Stimulated activated CD8-positive, alpha-beta memory T cell treated with anti-CD3 and anti-CD28 coated beads, Interleukin-2, amount 100 ng/mL, for 1 hour (primary cell): ENCODE results near the gene MAPK4.
"Not testable (repeated sequence)": the region's sequence is repeated elsewhere in the genome, so short reads cannot be mapped to it uniquely, and the experiment has no call there.

Source experiments
- DNase-seq, 2 donors: peaks; one replicate each; pipeline ENCODE4 v3.0.0-alpha.2; 2020; ENCODE audit warnings: low read depth in 2 of 2

The MAPK4 gene

DNA sequence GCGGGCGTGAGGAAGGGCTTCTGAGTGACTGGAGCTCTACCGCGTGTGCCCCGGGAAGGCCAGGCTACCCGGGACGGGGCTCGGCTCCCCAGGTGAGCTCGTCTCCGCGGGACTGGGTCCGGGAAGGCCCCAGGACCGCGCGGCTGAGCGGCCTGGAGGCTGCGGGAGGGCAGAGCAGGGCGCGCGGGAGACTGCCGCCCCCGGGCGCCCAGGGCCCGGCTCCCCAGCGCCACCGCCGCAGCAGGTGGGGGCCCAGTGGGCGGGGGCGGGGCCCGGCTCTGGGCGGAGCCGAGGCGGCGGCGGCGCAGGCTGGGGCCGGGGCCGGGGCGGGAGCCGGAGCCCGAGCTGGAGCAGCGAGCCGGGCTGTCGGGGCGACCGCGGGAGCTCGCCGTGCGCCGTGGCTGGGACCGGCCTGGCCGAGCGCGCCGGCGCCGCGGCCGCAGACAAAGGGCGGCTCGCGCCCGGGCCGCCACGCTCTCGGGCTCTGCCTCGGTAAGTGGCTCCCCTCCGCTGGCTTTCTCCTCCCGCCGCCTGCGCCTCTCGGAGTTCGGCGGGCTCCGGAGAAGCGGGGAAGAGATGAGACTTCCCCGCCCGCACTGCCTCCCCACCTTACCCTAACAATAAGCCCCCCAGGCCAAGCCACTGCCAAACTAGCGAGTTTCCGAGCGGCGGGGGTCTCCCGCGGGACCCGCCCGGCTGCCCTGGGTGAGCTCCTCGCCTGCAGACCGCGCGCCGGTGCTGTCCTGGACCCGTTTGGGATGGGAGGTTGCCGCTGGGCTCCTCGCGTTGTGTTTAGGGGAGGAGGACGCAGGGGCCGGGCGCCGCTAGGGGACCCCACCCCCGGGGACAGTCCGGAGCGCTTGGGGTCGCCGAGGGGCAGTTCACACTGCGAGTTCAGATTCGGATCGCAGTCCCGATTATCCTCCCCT lies at the start of gene MAPK4:
Gene MAPK4, plus strand, starts transcription at position 336 of the 929 bp plus-strand sequence. CDS start 103,872 bp downstream, outside the sequence.
- DNase-seq, result no peak

DNA sequence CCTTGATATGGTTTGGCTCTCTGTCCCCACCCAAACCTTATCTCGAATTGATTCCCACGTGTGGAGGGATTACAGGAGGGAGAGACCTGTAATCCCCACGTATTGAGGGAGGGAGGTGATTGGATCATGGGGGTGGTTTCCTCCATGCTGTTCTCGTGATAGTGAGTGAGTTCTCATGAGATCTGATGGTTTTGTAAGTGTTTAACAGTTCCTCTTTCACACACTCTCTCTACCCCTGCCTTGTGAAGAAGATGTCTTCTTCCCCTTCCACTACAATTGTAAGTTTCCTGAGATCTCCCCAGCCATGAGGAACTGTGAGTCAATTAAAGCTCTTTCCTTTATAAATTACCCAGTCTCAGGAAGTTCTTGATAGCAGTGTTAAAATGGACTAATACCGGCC lies 42.6 kb upstream of the MAPK4 start:
- not testable (repeated sequence) for DNase-seq

DNA sequence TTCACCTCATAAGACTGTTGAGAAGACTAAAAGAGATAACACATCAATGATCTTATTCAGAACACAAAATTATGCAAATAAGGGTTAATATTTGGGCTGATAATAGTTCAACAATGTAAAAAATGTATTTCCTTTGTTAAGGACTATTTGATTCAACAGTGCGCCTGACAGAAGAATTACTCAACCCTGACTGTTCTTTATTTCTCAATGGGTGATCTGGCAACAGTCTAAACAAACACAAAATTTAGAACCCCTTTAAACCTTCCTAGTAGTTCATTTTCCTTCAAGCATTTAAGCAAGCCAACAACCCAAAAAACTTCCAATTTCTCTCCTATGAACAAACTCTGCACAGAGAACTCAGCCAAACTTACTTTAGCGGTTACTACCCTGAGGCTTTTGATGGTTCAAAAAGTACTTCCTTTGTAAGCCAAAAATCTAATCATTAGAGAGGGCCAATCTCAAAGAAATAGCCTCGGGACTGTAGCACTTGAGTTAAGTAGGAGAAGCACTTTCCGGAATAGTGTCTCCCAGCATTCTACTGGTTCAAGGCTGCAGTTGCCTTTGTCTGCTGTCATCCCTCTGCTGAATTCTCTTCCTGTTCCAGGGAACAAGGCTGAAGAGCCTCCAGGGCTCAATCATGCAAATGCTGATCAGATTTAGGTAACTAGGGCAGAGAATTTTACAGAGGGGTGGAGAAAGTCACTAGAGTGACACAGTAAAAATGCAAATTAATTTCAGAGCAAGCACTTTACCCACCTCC lies 40.9 kb upstream of the MAPK4 start:
- no peak for DNase-seq

DNA sequence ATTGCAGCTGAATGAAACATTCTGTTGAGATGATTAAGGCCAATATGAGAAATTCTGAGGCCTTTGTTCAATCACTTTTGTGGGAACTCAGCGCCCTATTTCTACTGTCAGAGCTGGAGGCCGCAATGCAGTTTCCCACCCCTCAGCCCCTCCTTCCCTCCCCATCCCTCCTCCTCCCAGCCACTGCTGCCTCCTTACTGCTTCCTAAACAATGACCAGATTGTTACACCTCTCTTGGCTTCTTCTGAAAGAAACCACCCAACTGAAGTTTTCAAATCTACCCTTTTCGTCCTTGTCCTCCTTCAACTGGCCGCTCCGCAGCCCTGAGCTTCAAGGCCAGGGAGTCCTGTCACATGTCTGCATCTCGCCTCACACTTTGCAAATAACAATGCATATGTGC lies 36.7 kb upstream of the MAPK4 start:
- DNase-seq, result no peak

DNA sequence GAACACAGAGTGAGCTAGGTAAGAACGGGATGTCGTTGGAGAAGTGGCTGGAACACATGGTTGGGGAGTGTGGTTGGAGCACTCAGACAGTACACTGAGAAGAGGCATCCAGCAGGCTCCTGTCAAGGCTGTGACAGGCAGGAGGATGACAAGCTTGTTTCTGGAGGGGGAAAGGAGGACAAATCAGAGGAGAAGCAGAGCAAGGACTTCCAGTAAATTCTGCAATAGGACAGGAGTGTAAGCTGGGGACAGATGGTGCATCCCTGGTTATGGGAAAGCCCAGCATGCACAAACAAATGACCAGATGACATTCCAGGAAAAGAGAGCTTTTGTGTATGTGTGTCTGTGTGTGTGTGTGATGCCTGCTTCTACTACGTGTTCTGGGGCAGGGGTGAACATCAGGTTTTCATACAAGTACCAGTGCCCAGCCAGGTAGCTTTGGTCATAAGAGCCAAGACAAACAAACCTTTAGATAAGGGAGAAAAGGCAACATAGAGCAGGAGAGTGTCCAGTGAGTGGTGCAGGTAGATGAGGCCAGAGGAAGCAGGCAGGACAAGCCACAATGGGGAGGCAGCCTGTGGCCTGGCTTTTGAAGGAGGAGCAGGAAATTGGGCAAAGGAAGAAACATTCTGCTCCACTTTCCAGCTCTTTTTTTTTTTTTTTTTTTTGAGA lies 32.1 kb upstream of the MAPK4 start:
- DNase-seq, result no peak

DNA sequence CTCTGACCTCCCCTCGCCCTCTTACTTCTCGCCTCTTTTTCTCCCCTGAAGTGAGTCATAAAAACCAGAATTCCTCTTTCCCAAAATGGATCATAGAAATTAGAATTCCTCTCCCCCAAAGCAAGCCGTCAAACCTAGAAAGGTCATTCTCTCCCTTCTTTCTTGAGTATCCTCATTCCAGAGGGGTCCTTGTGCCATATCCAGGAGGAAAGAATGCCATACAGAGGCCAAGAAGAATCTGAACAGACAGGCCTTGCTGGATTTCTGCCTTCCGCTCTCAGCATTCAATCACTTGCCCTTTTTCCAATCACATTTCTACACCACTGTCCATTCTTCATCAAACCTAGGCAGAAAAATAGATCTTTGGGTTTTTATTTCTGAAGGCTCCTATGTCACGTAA lies 31.1 kb upstream of the MAPK4 start:
- DNase-seq, result no peak

DNA sequence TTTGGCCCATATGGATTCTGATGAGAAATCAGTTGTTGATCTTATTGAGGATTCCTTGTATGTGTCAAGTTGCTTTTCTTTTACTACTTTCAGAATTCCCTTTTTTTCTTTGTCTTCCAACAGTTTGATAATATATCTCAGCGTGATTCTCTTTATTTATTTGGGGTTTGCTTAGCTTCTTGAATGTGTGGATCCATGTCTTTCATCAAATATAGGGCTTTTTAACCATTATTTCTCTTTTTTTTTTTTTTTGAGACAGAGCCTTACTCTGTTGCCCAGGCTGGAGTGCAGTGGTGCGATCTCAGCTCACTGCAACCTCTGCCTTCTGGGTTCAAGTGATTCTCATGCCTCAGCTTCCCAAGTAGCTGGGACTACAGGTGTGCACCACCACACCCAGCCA lies 26.1 kb upstream of the MAPK4 start:
- not testable (repeated sequence) for DNase-seq

DNA sequence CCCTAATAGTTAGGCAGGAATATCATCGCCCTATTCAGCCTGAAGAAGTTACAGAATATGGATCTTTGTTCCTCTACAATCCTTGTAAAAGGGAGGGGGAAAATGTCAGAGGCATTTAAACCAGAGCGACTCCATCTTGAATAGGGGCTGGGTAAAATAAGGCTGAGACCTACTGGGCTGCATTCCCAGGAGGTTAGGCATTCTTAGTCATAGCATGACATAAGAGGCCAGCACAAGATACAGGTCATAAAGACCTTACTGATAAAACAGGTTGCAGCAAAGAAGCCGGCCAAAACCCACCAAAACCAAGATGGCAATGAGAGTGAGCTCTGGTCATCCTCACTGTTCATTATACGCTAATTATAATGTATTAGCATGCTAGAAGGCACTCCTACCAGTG lies 15.4 kb upstream of the MAPK4 start:
- not testable (repeated sequence) for DNase-seq

DNA sequence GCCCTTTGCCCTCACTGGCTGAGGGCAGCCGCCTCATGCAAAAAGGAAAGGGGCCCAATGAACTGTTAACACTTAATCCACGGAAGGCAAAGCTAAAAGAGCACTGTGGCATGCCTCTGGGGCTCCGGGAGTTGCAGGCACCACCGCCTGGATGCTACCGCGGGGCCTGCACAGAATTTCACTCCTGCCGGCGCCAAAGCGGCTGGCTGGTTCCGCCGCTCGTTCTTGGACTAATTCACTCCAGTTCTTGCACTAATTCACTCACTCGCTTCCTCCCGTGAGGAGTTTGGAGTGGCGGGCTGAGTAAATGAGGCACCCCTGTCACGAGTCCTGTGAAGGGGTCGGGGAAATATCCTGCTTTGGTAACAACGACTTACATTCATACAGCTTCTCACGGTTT lies 14.0 kb upstream of the MAPK4 start:
- no peak for DNase-seq

DNA sequence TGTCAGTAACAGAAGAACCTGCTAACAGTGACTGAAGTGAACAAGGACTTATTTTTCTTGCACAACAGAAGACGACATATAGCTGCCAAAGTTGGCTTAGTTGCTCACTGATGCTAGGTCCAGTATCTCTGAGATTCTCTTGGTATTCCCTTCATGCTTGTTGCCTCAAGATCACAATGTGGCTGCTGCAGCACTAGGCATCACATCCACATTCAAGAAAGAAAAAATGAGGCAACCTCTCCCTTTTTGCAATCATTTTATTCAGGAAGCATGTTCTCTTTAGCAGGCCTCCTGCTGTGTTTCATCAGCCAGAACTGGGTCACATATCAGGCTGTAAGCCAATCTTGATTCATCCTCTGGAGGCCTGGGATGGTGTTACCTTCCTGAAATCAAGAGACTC lies 11.7 kb upstream of the MAPK4 start:
- no peak for DNase-seq

DNA sequence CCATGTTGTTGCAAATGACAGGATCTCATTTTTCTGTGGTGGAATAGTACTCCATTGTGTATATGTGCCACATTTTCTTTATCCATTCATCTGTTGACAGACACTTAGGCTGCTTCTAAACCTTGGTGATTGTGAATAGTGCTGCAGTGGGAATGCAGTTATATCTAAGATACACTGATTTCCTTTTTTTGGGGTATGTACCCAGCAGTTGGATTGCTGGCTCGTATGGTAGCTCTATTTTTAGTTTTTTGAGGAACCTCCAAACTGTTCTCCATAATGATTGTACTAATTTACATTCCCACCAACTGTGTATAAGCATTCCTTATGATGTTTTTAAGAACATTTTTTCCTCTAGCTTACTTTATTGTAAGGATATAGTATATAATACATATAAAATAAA lies 8.2 kb upstream of the MAPK4 start:
- DNase-seq, result not testable (repeated sequence)

DNA sequence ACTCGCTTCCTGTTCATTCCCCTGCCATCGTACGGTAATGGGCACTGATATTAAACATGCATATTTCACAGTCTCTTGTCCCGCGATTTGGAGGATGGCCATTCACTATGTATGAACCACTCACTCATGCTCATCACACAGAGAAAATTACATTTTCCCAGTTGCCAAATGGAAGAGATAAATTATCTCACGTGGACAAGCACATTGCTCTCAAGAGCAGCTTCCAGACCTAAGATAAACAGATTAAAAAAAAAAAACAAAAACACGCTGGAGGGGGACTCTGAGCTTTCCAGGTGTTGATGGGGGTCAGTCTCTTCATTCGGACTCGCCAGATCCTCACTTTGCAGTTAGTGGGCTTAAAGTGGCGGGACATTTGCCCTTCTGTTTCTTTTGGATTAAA lies 1.7 kb upstream of the MAPK4 start:
- no peak for DNase-seq

DNA sequence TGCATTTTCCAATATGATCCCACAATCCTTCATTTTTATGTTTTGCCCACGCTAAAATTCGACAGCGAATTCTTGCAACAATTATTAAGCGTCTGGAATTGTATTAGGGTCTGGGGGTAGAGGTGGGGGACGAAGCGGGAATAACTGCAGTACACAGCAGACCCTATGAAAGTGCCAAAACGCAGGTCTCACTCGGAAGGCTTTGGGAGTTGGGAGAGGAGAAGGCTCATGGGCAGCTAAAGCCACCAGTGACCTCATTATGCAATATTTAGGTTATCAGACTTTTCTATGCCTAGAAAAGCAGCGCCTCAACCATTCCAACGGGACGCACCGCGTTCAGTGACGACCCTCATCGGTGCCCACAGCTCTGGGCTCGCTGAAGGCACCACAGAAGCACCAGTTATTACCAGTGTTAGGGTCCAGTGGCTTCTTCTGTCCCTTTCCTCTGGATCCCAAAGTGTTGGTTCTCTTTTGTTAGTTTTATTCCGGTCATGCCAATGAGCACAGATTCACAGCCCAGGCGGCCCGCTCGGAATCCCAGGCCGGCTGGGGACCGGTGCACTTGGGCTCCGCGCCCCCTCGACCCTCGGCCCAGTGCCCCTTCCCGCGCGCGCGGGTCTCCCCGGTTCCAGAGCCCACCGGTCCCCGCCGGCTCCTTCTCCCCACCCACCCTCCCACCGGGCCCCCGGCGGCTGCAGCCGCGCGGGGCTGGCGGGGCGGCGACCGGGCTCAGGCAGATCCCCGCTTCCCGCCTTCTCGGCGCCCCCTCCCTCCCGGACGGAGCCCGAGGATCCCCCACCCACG lies 737 bp upstream of the MAPK4 start:
- DNase-seq, result no peak

DNA sequence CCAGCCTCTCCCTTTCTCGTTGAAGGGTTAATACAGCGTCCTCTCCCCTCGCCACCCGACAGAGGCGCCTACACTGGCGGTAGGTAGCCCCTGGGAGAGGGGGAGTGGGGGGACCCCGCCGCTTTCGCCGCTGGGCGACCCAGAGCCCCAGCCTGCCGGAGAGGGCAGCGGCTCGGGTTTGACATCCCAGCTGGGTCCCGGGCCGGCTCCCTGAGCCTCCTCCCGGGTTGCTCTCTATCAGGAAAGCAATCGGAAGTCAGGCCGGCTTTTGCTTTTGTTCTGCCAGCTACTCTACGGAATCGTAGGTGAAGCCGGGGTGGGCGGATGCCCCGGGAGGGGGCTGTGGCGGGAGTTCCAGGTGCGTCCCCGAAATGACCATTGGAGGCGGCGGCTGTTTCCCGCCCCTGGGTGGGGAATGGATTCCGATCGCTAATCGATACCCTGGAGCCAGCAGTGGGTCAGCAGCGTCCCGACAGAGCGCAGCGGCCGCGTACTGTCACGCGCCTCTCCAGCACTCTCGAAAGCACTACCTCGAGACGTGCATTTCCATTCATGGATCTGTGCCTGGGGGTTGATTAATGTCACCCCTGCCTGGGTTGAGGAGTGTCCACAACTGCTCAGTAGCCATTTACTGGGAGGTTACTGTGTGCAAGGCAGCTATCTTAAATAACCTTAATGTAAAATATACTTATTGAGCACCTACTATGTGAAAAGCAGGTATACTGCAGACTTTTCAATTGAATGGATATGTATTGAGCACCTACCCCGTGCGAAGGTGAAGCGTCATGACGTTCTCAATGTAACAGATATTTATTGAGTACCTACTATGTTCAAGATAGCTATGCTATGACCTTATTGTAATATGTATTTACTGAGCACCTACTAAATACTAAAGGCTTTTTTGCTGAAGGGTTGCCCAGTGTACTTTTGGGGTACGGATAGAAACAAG lies 1.1 kb downstream of the MAPK4 start:
- DNase-seq, result no peak

DNA sequence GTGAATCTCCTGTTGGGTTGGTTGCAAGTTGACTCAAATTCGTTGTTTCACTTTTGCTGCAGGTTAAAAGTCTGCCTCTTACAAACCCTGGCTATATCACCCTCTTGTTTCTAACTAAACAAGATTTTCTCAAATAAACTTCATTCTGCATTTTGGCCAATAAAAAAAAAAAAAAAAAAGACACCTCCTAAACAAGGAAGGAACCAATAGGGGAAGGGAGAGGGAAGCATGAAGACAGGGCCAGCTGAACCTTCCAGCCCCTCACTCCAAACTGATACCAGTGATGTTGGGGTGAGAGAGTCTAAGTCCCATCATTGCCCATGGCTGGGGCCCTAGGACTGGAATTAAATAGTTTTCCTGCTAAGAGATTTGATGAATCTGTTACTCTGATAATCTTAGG lies 2.4 kb downstream of the MAPK4 start:
- DNase-seq, result not testable (repeated sequence)

DNA sequence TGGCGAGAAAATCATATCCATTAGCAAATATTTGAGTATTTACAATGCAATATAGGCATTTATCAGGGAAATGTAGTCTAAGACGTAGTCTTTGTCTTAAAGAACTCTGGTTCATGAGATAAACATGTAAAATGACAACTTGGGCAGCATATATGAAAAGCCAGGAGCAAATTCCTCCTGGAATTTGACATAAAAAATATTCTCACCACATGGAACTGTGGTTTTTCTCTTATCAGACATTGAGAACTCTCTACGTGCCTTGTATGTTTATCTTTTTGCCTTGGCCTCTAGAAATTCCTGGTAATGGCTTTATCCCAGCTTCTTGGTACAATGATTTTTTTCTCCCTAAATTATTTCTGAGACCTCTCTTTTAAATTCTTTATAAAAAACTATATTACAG lies 2.8 kb downstream of the MAPK4 start:
- no peak for DNase-seq

DNA sequence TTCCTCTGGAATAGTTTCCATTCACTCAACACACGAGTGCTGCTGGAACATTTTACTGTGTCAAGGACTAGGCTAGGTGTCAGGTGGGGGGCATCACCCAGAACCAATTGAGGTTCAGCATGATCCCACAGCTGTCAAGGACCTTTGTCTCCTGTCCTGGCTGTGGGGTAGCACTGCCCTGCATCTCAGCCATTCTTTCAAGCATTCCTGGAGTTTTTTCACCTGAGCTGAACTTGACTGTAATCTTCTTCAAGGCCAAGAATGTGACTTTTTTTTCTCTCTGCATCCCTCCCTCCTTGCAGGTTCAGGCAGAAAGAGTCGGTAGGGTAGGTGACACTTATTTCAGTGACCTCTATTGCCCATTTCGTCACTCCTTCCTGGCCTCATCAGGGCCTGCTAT lies 3.5 kb downstream of the MAPK4 start:
- DNase-seq, result no peak

DNA sequence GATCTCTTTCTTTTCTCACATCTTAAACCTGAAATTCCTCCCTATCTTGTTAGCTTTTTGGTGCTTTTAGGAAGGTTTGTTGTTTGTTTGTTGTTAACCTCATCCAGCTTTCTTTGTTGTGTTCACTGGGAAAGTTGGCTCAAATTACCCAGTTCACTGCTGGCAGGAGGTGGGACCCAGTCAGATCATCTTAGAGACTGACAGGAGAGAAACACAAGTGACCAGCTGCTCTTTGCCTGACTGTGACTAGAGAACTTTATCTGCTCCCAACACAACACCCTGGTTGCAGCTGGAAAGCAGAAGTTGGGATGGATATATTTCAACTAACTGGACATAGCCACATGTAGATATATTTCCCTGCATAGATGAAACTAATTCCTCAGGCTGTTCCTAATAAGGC lies 10.0 kb downstream of the MAPK4 start:
- no peak for DNase-seq

DNA sequence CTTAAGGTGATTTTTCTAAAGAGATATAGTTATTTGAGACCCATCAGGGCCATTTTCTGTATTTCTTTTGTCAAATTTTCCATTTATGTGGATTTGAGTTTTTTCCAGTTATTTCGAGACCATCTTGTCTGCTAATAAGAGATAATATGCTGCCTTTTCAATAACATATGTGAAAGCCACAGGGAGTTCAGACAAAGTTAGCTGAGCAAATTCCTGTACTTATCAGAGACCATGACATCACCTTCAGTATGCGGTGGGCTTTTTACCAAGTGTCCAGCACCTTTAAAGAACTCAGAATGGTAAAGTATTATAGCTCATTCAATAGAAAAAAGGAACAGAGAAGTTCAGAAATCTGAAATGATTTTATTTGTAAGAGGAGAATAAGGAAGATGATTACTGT lies 11.7 kb downstream of the MAPK4 start:
- DNase-seq, result no peak

DNA sequence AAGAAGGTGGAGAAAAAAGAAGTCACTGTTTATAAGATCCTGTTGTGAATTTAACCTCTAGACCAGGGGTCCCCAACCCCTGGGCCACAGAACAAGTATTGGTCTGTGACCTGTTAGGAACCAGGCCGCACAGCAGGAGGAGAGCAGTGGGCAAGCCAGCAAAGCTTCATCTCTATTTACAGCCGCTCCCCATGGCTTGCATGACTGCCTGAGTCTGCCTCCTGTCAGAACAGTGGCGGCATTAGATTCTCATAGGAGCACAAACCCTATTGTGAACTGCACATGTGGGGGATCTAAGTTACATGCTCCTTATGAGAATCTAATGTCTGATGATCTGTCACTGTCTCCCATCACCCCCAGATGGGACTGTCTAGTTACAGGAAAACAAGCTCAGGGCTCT lies 13.3 kb downstream of the MAPK4 start:
- DNase-seq, result not testable (repeated sequence)
